CD4-positive, alpha-beta T cell treated with Interleukin-15 for 1 hour (primary cell): ENCODE data around the gene SMPX.
"Not testable (repeated sequence)": the region's sequence is repeated elsewhere in the genome, so short reads cannot be mapped to it uniquely, and the experiment has no call there.

Experiments used
- DNase-seq: peaks from one replicate; pipeline ENCODE4 v3.0.0-alpha.2; 2020

Gene SMPX

GRCh38 chrX:21757960-21758359, at the start of gene SMPX:
SMPX (minus strand) TSS chrX:21758116; CDS start chrX:21754290, 3,826 bp downstream.
- no peak for DNase-seq

GRCh38 chrX:21806691-21807090, 48.8 kb upstream of the SMPX start:
- DNase-seq: no peak

GRCh38 chrX:21802839-21803238, 44.9 kb upstream of the SMPX start:
- no peak for DNase-seq

GRCh38 chrX:21802054-21802670, 44.2 kb upstream of the SMPX start:
- DNase-seq: no peak

GRCh38 chrX:21800344-21800770, 42.4 kb upstream of the SMPX start:
- DNase-seq: no peak

GRCh38 chrX:21799767-21800166, 41.9 kb upstream of the SMPX start:
- no peak for DNase-seq

GRCh38 chrX:21798677-21799219, 40.8 kb upstream of the SMPX start:
- DNase-seq: no peak

GRCh38 chrX:21781976-21782375, 24.1 kb upstream of the SMPX start:
- no peak for DNase-seq

GRCh38 chrX:21781525-21781924, 23.6 kb upstream of the SMPX start:
- no peak for DNase-seq

- no peak for DNase-seq
Observed at GRCh38 chrX:21779095-21779494, 21.2 kb upstream of the SMPX start.

GRCh38 chrX:21778236-21778635, 20.3 kb upstream of the SMPX start:
- DNase-seq: no peak

GRCh38 chrX:21775128-21775527, 17.2 kb upstream of the SMPX start:
- not testable (repeated sequence) for DNase-seq

- not testable (repeated sequence) for DNase-seq
Observed at GRCh38 chrX:21773036-21773435, 15.1 kb upstream of the SMPX start.

GRCh38 chrX:21770631-21771321, 12.9 kb upstream of the SMPX start:
- DNase-seq: no peak

GRCh38 chrX:21766101-21766500, 8.2 kb upstream of the SMPX start:
- DNase-seq: no peak

GRCh38 chrX:21764008-21764407, 6.1 kb upstream of the SMPX start:
- no peak for DNase-seq

- no peak for DNase-seq
Observed at GRCh38 chrX:21758488-21758887, 572 bp upstream of the SMPX start.

GRCh38 chrX:21756785-21757529, 959 bp downstream of the SMPX start:
- DNase-seq: no peak

GRCh38 chrX:21749924-21750323, 8.0 kb downstream of the SMPX start:
- no peak for DNase-seq

GRCh38 chrX:21748235-21748634, 9.7 kb downstream of the SMPX start:
- DNase-seq: no peak

GRCh38 chrX:21747558-21747957, 10.4 kb downstream of the SMPX start:
- no peak for DNase-seq

- DNase-seq: no peak
Observed at GRCh38 chrX:21745756-21746155, 12.2 kb downstream of the SMPX start.

- no peak for DNase-seq
Observed at GRCh38 chrX:21744721-21745120, 13.2 kb downstream of the SMPX start.

- no peak for DNase-seq
Observed at GRCh38 chrX:21744060-21744459, 13.9 kb downstream of the SMPX start.
